Embryonic facial prominence (tissue), 1 donor: ENCODE results near the gene CAMP.

ENCODE experiments used
- DNase-seq: peaks from one replicate; pipeline ENCODE4 v3.0.0-alpha.2; 2016; ENCODE audit errors: extremely low spot score

CAMP gene

DNA sequence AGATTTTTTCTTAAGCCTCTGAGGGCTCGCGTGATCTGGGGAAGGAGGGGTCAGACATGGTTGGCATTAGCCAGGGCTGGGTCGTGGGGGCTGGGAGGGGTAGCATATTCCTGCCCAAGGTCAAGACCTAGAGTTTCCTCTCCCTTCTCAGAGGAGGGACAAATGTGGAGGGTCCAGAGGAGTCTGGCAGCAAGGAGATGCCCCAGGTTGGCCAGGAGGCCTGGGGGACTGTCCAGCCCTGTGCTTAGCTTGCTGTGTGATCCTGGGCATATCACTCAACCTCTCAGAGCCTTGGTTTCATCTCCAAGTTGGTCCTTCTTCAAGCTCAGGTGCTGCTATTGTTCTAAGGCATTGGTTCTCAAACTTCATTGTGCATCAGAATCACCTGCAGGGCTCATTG lies 9.1 kb upstream of the CAMP start:
- DNase-seq = no peak

DNA sequence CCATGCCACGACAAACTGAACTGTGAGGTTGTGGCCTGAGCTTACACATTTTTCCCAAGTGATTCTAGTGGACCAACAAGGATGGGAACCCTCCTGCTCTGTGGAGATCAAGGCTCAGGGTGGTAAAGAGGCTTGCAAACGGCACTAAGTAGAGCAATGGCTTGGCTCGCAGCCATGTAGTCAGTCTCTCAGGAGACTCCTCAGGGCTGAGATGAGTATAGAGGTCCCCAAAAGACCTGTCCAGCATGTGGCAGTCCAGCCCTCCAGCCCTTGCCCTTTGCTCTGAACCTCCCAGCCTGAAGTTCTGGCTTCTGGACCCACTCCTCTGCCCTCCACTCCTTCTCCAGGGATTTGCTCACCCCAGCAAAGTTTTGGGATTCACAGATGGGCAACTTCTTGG lies 8.3 kb upstream of the CAMP start:
- no peak for DNase-seq

DNA sequence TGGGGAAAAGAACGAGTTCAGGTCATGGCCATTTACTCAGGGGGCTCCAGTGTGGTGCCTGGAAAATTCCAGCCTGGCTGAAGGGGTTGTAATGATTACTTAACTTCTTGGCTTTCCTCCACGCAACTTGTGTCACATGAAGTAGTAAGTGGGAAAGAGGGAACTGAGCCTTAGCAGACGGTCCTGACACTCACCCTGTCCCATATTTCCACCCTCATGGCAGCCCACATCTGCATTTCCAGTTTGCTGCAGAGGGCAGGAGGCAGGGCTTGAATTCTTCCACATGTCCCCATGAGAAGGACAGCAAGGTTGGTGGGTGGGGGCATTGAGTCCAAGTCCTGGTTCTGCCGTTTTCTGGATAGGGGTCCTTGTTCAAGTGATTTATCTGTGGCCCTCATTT lies 7.8 kb upstream of the CAMP start:
- DNase-seq = no peak

DNA sequence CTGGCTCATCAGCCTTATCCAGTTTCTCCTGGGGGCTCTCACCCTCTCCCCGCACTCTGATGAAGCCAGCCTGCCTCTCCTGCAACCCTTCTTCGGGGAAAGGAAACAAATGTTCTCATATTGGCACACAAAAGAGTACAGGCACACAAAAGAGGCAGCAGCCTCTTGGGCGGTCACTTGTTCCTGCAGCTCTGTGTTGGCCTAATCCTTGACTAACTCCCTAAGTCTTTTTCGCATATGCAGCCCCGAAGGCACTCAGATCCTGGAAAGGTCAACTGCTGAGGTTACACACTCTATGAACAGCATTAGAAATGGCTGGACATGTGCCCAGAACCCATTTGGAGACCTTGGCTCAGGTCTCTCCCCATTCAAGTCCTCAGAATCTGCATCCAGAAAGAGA lies 7.4 kb upstream of the CAMP start:
- DNase-seq = no peak

DNA sequence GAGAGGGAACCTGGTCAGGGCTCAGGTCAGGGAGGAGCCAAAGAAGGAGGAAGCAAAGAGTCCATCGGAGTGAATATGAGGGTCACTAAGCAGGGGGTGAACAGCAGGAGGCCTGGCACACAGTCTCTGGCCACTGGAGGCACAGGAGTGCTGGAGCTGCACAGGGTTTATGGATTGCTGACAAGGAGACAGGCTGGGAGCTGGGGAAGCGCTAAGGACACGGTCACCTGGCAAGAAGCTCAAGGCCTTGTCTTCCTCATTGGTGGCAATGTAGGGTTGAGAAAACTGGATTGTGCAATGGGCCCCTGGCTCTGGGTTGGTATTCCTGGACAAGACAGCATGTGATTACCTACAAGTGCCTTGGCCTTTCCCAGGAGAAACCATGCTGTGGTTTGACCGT lies 5.8 kb upstream of the CAMP start:
- no peak for DNase-seq

DNA sequence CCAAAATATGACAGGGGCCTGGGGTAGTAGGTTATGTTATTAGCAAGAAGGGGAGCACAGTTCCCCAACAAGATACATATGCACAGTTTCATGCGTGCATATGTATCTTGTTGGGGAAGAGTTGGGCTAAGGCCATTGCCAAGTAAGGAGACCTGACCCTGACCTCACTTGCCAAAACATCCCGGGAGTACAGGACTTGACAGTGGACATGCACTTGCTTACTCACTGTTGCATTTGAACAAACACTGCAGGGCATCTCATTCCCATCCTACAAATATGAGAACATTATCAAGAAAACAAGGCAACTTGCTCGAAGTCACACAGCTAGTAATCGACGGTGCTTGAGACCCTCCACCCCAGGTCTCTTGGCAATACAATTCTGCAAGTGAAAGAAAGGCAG lies 4.8 kb upstream of the CAMP start:
- DNase-seq = no peak

DNA sequence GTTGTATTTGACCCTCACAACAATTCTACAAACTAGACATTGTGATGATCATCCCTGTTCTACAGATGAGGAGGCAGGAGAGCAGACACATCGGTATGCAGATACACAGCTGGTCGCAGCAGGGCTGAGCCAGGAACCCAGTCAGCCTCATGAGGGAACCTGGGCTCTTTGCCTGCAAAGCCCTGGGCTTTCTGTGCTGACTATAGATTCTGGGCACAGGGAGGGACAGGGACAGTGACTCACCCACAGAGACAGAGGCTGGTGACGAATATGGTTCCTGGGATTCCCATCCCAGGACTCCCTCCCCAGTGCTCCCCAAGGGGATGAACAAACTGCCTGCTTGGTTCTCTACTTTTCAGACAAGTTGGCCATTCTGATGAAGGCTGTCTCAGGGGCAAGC lies 3.8 kb upstream of the CAMP start:
- no peak for DNase-seq

DNA sequence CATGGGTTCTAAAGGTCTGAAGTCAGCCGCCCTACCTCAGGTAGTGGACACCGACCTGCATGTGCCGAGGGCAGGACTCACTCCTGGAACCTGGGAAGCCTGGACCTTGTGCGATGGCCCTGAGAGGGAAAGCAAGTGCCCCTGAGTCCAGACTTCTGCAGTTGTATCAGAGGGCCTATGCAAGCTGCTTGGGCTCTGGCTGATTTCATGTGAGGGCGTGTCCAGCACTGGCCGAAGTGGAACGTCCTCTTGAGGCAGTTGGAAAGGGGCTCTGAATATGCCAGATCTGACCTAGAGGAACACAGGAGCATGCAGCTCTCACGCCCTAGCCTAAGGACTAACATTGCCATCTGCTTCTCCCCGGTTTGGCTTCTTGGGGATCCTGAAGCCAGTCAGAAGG lies 2.5 kb upstream of the CAMP start:
- no peak for DNase-seq

DNA sequence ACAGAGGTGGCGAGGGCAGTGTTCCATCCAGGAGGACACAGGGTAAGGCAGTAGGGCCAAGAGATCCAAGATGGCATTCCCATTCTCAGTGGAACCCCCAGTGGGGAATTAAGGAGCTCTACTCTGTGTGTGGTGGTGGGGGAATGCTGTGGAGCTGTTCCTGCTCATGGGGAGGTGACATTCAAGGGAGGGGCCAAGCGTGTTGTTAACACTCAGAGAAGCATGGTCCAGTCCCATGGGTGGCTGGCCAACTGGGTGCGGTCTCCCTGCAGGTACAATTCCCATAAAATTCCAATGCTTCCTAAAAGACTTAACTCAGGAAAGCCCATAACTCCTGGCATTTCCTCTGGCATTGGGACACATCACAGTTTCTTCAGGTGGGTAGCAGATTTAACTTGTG lies 2.3 kb downstream of the CAMP start:
- DNase-seq = no peak

DNA sequence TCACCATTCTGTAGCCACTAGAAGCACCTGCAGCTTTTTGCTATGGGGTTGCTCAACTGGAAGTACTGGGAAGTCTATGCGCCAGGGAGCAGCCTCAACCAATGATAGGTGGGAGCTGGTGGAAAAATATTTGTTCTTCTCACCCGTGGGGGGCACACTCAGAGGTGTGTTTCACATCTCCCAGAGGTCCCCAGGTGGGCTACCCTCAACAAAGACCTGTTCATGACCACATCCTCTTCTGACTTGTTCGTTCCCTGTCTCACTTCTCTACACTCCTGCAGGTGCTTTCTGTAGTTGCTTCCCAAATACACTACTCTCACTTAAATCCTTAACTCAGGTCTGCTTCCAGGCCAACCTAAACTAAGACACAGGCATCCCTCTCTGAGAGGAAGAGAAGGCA lies 3.6 kb downstream of the CAMP start:
- DNase-seq = no peak

DNA sequence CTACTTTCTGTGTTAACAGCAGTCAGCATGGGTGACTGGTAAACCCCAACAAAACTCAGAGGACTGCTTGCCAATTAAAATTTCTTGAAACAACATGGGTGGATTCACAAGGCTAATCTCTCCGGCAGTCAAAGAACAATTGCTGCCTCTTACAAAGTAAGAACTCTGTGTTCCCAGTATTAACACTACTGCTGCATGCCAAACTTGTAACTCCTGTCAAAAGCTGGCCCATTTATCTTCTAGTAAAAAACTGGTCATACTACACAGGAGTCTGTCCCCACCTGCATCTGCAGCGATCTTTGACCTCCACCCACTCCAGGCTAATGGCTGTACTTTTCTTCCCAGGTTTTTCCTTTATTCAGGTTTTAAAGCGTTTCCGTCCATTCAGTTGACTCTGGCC lies 8.9 kb downstream of the CAMP start:
- no peak for DNase-seq

DNA sequence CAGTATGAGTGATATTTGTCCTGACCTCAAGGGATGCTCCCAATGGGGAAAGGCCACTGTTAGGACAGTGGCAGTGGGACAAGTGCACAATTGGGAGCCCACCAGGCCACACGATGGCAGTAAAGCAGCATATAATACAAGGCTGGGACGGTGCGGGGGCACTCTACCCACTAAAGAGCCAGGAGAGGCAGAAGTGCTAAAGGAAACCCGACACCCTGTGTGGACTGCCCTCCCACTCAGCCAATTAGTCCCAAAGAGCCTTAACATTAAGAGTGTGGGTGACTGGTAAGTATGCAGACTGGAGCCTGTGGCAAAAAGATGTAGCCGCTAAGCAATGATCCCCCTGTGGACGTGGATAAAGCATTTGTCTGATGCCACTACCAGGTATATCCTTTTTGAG lies 9.4 kb downstream of the CAMP start:
- DNase-seq = no peak

DNA sequence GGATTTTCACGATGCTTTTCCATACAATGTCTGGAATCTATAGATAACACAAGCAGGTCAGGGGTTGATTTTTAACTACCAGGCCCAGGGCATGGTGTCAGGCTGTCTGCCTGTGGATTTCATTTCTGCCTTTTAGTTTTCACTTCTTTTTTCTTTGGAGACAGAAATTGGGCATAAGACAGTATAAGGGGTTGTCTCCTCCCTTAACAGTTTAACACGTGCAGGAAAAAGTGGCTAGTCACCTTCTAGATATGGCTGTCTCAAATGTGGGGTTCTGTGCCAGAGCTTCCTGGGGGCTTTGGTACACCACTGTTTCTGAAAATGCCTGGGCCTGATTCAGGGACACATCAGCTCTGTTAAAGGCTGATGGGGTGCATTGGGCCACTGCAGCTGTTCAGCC lies 10.2 kb downstream of the CAMP start:
- DNase-seq = no peak

DNA sequence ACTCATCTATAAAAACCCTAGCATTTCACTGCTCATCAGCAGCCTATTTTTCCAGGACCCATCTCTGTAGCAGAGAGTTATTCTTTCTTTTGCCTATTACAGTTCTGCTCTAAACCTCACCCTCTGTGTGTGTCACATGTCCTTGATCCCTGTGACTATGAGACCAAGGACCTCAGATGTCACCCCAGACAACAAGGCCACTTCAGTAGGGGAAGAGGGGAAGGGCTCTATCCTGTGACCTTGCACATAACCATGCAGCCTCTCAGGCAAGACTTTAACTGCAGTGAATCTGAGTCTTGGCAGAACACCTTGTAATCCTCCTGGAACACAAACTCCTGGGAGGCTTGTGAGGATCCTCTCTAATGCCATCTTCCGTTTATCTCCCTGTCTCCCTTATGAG lies 13.2 kb downstream of the CAMP start:
- no peak for DNase-seq

DNA sequence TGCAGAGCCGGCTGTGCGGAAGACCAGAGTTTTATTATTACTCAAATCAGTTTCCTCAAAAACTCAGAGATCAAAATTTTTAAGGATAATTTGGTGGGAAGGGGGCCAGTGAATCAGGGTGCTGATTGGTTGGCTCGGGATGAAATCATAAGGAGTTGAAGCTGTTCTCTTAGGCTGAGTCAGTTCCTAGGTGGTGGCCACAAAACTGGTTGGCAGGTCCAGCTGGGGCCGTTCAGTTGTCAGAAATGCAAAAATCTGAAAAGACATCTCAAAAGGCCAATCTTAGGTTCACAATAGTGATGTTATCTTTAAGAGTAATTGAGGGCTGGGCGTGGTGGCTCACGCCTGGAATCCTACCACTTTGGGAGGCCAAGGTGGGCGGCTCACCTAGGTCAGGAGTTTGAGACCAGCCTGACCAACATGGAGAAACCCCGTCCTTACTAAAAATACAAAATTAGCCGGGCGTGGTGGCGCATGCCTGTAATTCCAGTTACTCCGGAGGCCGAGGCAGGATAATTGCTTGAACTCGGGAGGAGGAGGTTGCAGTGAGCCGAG lies 15.3 kb downstream of the CAMP start:
- DNase-seq = no peak

DNA sequence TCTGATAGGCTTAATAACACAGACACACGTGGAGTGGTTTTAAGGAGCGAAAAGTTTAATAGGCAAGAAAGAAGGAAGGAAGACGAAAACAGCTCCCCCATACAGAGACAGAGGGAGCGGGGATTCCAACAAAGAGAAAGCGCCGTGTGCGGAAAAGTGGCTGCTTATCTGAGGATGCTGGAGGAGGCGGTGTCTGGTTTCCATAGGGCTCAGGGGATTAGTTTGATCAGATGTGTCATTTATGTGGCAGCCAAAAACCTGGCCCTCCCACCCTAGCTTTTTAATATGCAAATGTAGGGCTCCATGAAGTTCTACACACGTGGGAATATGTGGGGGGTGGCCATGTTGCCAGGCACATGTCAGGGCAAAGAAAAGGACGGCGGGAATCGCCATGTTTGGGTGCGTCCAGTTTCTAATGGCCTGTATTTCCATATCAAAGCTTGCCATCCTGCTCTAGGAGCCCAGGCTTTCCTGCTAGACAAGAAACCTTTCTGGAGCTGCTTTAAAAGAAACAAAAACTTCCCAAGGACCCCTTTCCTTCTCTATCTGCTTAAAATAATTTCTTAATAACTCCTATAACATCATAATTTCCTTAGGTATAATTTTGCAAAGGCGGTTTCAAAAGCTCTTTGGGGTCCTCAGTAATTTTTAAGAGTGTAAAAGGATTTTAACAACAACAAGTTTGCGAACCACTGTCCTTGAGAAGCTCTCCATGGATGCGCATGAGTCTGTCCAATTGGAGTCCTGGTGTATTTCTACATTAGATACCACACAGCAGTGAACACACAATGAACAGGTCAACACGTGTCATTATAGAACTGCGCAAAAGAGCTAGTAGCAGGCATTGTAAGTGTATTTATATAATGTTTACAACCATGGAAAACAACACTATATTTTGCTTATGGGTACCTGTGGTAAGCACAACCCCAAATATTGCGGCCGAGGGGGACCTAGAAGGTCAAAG lies 17.0 kb downstream of the CAMP start:
- DNase-seq = no peak

DNA sequence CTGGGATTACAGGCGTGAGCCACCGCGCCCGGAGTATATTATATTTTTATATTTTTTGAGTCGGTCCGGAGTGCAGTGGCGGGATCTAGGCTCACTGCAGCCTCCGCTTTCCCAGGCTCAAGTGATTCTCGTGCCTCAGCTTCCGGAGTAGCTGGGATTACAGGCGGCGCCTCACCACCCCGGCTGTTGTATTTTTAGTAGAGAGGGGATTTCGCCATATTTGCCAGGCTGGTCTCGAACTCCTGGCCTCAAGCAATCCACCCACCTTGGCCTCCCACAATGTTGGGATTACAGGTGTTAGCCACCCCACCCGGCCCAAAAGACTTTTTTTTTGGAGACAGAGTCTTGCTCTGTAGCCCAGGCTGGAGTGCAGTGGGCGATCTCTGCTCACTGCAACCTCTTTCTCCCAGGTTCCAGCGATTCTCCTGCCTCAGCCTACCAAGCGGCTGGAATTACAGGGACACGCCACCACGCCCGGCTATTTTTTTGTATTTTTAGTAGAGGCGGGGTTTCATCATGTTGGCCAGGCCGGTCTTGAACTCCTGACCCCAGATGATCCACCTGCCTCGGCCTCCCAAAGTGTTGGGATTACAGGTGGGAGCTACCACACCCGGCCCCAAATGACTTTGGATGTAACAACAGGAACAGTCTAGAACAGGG lies 18.6 kb downstream of the CAMP start:
- no peak for DNase-seq

DNA sequence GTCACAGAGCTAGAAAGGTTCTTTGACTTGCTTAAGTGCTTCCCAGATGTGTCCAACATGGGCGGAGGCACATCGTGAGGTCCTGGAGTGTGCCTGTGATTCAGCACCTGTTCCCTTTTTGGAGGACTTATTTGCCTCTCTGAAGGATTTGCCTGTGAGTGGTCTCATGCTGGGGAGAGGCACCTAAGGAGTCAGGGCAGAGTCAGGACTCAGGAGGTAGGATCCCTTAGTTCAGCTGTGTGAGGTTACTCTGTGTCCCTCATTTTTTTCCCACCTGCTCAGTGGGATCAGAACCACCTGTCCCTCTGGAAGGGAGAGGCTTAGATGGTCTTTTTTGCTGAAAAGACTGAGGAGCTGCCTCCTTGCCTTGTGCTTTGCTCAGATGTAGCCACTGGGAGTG lies 20.6 kb downstream of the CAMP start:
- no peak for DNase-seq

DNA sequence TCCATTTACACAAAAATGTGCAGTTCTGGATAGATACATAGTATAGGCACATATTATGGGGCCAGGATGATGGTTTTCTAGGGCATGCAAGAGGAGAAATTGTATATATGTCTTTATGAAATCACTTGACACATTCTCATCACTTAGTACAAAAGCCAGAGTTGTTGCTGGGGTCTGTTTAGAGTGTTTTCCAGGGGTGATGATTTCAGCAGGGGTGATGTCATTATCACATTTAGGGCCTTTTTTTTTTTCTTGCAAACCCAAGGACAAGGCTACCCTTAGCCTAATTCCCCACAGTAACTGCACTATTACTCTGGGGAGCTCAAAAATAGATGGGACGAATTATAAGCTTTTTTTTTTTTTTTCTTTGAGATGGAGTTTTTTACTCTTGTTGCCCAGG lies 21.2 kb downstream of the CAMP start:
- DNase-seq = no peak

DNA sequence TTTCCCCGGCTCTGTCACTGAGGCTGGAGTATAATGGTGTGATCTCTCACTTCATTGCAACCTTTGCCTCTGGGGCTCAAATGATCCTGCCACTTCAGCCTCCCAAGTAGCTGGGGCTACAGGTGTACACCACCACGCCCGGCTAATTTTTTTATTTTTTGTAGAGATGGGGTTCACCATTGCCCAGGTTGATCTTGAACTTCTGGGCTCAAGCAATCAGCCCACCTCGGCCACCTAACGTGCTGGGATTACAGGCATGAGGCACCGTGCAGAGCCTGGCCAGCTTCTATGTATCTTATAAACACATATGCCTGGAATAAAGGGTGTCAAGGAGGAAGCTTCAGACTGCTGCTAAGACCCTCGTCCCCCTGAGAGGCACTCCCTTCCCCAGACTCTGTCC lies 21.8 kb downstream of the CAMP start:
- DNase-seq = no peak

DNA sequence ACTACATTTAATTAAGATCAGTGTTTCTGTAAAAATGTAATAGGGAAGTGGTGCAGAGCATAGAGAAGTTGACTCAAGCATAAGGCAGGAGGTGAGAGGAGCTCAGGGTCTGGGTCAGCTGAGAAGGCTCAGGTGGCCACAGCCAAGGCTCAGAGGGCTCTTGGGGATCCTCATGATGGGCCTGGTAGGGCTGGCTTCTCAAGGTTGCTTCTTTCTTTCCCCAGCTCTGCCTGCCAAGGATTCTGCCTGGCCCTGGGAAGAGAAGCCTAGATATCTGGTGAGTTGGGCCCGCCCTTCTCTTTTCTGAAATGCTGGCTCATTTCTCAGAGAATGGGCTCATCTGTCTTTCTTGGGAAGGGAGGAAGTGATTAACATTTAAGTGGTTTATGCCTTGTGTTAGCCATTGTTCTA lies 24.1 kb downstream of the CAMP start:
- DNase-seq = no peak

DNA sequence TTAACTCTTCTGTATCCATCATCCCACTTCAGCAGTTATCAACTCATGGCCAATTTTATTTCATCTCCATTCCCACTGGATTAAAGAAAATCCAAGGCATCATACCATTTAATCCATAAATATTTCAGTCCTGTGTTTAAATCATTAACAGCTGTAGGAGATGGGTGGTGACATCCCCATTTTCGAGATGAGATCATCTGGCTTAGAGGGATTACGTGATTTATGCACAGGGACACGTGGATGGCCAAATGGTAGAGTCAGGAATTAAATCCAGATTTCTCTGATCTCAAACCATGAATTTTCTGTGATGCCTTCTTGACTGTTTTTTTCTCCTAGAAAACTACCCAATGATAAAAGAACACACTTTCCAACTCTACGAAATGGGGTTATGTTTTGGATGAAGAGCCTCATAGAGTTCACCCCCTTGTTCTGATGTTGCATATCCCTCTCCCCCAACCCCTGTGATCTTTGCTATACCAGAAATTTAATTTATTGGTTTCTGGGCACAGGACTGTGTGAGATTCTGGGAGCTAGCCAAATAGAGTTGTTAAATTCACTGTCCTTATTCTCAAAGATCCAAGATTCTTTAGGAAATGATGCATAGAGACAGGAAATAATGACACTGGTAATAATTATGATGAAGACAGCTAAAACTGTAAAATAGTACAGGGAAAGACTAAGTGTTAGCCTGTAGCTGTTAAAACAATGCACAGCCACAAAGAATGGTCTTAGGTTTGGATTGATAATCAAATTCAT lies 25.0 kb downstream of the CAMP start:
- DNase-seq = no peak
